GM12801 (cell line): ENCODE results near the gene B4GALT2.

ENCODE experiments used
- CTCF ChIP-seq: IDR thresholded peaks from one replicate; pipeline ENCODE4 v1.5.1; 2011; ENCODE audit warnings: control low read depth; ENCODE audit not compliant: insufficient read length; ENCODE audit errors: extremely low read depth

B4GALT2 gene

GRCh38 chr1:43984855-43985254 lies 5.8 kb downstream of the B4GALT2 start:
- no peak for TF ChIP-seq CTCF

- no peak for TF ChIP-seq CTCF
These were observed 7.1 kb downstream of the B4GALT2 start for GRCh38 chr1:43985984-43986595.

GRCh38 chr1:43986712-43987111 lies 7.7 kb downstream of the B4GALT2 start:
- TF ChIP-seq CTCF, result no peak

- TF ChIP-seq CTCF, result no peak
These were observed 8.3 kb downstream of the B4GALT2 start for GRCh38 chr1:43987159-43987902.

GRCh38 chr1:43990271-43991199 lies 11.5 kb downstream of the B4GALT2 start:
- TF ChIP-seq CTCF, result no peak

GRCh38 chr1:43991200-43991475 lies 12.1 kb downstream of the B4GALT2 start:
- TF ChIP-seq CTCF, result no peak

GRCh38 chr1:43991476-43992231 lies 12.6 kb downstream of the B4GALT2 start, which contains the start of gene CCDC24:
TSS of gene CCDC24 (plus strand) at chr1:43991599. CDS start at chr1:43991879, 280 bp downstream.
- TF ChIP-seq CTCF, result no peak
